HEK293T (cell line): Measurements from ENCODE around the gene ALOX12B.

Experiments
- ARNT ChIP-seq: fragments of 450-650 bp; IDR thresholded peaks from 2 replicates; pipeline ENCODE4 v1.6.1; 2017; ENCODE audit warnings: mild to moderate bottlenecking
- BHLHE40 ChIP-seq: fragments of 450-650 bp; IDR thresholded peaks from 2 replicates; pipeline ENCODE4 v1.6.1; 2016; ENCODE audit warnings: mild to moderate bottlenecking, moderate library complexity, borderline replicate concordance
- CTBP1 ChIP-seq: fragments of 450-650 bp; IDR thresholded peaks from 2 replicates; pipeline ENCODE4 v1.6.1; 2016; ENCODE audit warnings: borderline replicate concordance
- FOXA1 ChIP-seq: fragments of 450-650 bp; IDR thresholded peaks from 2 replicates; pipeline ENCODE4 v1.6.1; 2016; ENCODE audit warnings: mild to moderate bottlenecking
- FOXK2 ChIP-seq: fragments of 450-650 bp; IDR thresholded peaks from 2 replicates; pipeline ENCODE4 v1.6.1; 2016; ENCODE audit warnings: mild to moderate bottlenecking
- FOXM1 ChIP-seq: fragments of 450-650 bp; IDR thresholded peaks from 2 replicates; pipeline ENCODE4 v1.6.1; 2017; ENCODE audit warnings: mild to moderate bottlenecking, borderline replicate concordance
- HDGF ChIP-seq: fragments of 450-650 bp; IDR thresholded peaks from 2 replicates; pipeline ENCODE4 v1.6.1; 2017; ENCODE audit warnings: antibody characterized with exemption, borderline replicate concordance
- L3MBTL2 ChIP-seq: fragments of 450-650 bp; conservative IDR thresholded peaks from 2 replicates; pipeline ENCODE4 v1.6.1; 2016; ENCODE audit warnings: mild to moderate bottlenecking
- LEF1 ChIP-seq: fragments of 450-650 bp; IDR thresholded peaks from 2 replicates; pipeline ENCODE4 v1.6.1; 2017; ENCODE audit warnings: mild to moderate bottlenecking, borderline replicate concordance
- NFRKB ChIP-seq: fragments of 450-650 bp; IDR thresholded peaks from 2 replicates; pipeline ENCODE4 v1.6.1; 2016; ENCODE audit warnings: mild to moderate bottlenecking, moderate library complexity
- PKNOX1 ChIP-seq: fragments of 450-650 bp; IDR thresholded peaks from 2 replicates; pipeline ENCODE4 v1.6.1; 2016
- SP1 ChIP-seq: fragments of 450-650 bp; IDR thresholded peaks from 2 replicates; pipeline ENCODE4 v1.6.1; 2017
- TARDBP ChIP-seq: fragments of 450-650 bp; IDR thresholded peaks from 2 replicates; pipeline ENCODE4 v1.6.1; 2016
- ZNF384 ChIP-seq: fragments of 450-650 bp; IDR thresholded peaks from 2 replicates; pipeline ENCODE4 v1.6.1; 2016

- TF ChIP-seq NFRKB = no peak
- TF ChIP-seq FOXA1 = no peak
- TF ChIP-seq ZNF384 = no peak
- no peak for TF ChIP-seq FOXM1
- TF ChIP-seq HDGF = no peak
- no peak for TF ChIP-seq PKNOX1
- TF ChIP-seq SP1 = no peak
- TF ChIP-seq TARDBP = no peak
- no peak for TF ChIP-seq BHLHE40
- no peak for TF ChIP-seq CTBP1
- TF ChIP-seq LEF1 = no peak
- no peak for TF ChIP-seq FOXK2
- no peak for TF ChIP-seq ARNT
- TF ChIP-seq L3MBTL2 = no peak
Measured at GRCh38 chr17:8095361-8095760, 7.8 kb upstream of the ALOX12B start.
